ENCODE data around the gene PDZK1. TPM values are rescaled to one million over a fixed set of nuclear protein-coding genes. Genes with fewer than 3 reads are reported as not detected.

Gene PDZK1
- total RNA-seq, 1 donor from 2014 or later = 1.7 TPM

DNA sequence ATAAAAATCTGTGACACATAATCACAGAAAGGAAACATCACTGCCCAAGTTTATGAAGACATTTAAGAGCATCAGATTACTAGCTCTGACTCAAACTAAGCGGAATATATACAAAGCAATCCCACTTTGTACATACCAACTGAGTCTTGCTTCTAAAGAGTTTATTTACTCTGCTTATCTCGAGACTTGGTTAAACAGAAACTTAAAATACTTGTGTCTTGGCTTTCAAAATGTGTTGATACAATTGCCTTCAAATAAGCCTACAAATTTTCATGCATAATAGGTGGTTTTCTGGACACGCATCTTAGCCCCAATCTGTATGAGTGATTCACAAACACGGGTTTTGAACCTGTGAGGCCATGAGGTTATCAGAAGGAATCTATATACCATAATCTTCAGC, 33.1 kb upstream of the PDZK1 start:
- H3K36me3 Mint-ChIP-seq (ENCODE audit: unreplicated experiment) = no peaks in the 10 kb centered on the region
- H3K9me3 Mint-ChIP-seq (ENCODE audit: unreplicated experiment) = no peaks in the 10 kb centered on the region
- DNase-seq = no peak
- H3K27me3 Mint-ChIP-seq (ENCODE audit: unreplicated experiment) = no peaks in the 10 kb centered on the region
- no peak overlapping the region for H3K4me3 Mint-ChIP-seq (ENCODE audit: unreplicated experiment)
- TF ChIP-seq, protein P1, sequence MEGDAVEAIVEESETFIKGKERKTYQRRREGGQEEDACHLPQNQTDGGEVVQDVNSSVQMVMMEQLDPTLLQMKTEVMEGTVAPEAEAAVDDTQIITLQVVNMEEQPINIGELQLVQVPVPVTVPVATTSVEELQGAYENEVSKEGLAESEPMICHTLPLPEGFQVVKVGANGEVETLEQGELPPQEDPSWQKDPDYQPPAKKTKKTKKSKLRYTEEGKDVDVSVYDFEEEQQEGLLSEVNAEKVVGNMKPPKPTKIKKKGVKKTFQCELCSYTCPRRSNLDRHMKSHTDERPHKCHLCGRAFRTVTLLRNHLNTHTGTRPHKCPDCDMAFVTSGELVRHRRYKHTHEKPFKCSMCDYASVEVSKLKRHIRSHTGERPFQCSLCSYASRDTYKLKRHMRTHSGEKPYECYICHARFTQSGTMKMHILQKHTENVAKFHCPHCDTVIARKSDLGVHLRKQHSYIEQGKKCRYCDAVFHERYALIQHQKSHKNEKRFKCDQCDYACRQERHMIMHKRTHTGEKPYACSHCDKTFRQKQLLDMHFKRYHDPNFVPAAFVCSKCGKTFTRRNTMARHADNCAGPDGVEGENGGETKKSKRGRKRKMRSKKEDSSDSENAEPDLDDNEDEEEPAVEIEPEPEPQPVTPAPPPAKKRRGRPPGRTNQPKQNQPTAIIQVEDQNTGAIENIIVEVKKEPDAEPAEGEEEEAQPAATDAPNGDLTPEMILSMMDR (IDR thresholded peaks at IDR 0.05; ENCODE audit: partially characterized antibody, unreplicated experiment) = no peak
- no peak overlapping the region for H3K27ac Mint-ChIP-seq (ENCODE audit: unreplicated experiment)
- H3K4me1 Mint-ChIP-seq (ENCODE audit: low read depth, unreplicated experiment) = no peaks in the 10 kb centered on the region

DNA sequence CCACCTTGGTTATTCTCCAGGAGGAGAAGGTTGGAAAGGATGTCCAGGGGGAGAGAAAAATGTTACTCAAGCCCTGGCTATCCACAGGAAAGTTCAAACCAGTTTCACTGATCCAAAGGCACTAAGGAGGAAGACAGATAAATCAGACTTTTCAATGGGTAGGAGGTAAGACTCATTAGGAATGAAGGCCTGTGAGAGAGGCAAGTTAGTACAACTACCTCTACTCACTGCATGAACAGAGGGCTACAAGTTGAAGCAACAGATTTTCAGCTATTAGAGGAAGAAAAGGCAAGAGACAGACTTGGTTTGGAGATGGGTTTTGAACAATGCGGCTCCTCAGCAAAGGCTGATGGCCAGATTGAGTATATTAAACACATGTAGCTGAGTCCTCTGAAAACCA, 29.0 kb upstream of the PDZK1 start:
- no peaks in the 10 kb centered on the region for H3K4me1 Mint-ChIP-seq (ENCODE audit: low read depth, unreplicated experiment)
- H3K36me3 Mint-ChIP-seq (ENCODE audit: unreplicated experiment) = no peaks in the 10 kb centered on the region
- H3K9me3 Mint-ChIP-seq (ENCODE audit: unreplicated experiment) = no peaks in the 10 kb centered on the region
- H3K4me3 Mint-ChIP-seq (ENCODE audit: unreplicated experiment) = no peak overlapping the region
- TF ChIP-seq, protein P1 (IDR thresholded peaks at IDR 0.05; ENCODE audit: partially characterized antibody, unreplicated experiment) = no peak
- no peak overlapping the region for H3K27ac Mint-ChIP-seq (ENCODE audit: unreplicated experiment)
- no peak for DNase-seq
- H3K27me3 Mint-ChIP-seq (ENCODE audit: unreplicated experiment) = peaks cover 3% of the 10 kb centered on the region

DNA sequence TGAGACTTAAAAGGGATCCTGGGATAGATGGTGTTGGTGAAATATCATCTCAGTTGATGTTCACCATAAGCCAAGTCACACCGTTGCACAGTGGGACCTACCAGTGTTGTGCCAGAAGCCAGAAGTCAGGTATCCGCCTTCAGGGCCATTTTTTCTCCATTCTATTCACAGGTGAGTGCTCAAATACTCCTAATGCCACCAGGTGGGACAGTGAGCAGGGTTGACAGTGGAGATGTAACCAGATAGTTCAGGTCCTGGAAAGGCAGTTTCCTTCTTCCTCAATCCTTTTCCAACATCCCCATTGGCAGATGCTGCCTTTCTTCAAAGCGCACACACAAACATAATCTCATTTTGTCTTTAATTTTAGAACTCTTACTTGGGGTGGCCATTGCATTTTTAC, 23.7 kb upstream of the PDZK1 start:
- no peak overlapping the region for H3K27ac Mint-ChIP-seq (ENCODE audit: unreplicated experiment)
- H3K9me3 Mint-ChIP-seq (ENCODE audit: unreplicated experiment) = no peaks in the 10 kb centered on the region
- no peak for DNase-seq
- peaks cover 8% of the 10 kb centered on the region for H3K4me1 Mint-ChIP-seq (ENCODE audit: low read depth, unreplicated experiment)
- TF ChIP-seq, protein P1 (IDR thresholded peaks at IDR 0.05; ENCODE audit: partially characterized antibody, unreplicated experiment) = no peak
- H3K36me3 Mint-ChIP-seq (ENCODE audit: unreplicated experiment) = no peaks in the 10 kb centered on the region
- H3K27me3 Mint-ChIP-seq (ENCODE audit: unreplicated experiment) = peaks cover 3% of the 10 kb centered on the region
- no peak overlapping the region for H3K4me3 Mint-ChIP-seq (ENCODE audit: unreplicated experiment)

DNA sequence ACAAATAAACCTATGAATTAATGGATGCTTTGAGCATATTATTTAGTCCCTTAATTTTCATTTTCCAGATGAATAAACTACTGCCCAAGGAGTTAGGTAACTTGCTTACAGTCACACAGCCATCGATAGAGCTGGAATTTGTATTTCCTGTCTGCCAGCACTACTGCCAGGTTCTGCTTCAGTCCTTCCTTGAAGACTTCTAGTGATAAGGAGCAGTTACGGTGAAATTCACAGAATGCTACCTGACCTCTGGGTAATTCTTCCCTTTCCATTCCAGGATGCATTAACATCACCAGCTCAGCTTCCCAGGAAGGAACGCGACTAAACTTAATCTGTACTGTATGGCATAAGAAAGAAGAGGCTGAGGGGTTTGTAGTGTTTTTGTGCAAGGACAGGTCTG, 23.3 kb upstream of the PDZK1 start:
- H3K4me3 Mint-ChIP-seq (ENCODE audit: unreplicated experiment) = no peak overlapping the region
- peaks cover 3% of the 10 kb centered on the region for H3K27me3 Mint-ChIP-seq (ENCODE audit: unreplicated experiment)
- H3K27ac Mint-ChIP-seq (ENCODE audit: unreplicated experiment) = no peak overlapping the region
- no peak for DNase-seq
- H3K36me3 Mint-ChIP-seq (ENCODE audit: unreplicated experiment) = no peaks in the 10 kb centered on the region
- TF ChIP-seq, protein P1 (IDR thresholded peaks at IDR 0.05; ENCODE audit: partially characterized antibody, unreplicated experiment) = no peak
- no peaks in the 10 kb centered on the region for H3K9me3 Mint-ChIP-seq (ENCODE audit: unreplicated experiment)
- peaks cover 8% of the 10 kb centered on the region for H3K4me1 Mint-ChIP-seq (ENCODE audit: low read depth, unreplicated experiment)

DNA sequence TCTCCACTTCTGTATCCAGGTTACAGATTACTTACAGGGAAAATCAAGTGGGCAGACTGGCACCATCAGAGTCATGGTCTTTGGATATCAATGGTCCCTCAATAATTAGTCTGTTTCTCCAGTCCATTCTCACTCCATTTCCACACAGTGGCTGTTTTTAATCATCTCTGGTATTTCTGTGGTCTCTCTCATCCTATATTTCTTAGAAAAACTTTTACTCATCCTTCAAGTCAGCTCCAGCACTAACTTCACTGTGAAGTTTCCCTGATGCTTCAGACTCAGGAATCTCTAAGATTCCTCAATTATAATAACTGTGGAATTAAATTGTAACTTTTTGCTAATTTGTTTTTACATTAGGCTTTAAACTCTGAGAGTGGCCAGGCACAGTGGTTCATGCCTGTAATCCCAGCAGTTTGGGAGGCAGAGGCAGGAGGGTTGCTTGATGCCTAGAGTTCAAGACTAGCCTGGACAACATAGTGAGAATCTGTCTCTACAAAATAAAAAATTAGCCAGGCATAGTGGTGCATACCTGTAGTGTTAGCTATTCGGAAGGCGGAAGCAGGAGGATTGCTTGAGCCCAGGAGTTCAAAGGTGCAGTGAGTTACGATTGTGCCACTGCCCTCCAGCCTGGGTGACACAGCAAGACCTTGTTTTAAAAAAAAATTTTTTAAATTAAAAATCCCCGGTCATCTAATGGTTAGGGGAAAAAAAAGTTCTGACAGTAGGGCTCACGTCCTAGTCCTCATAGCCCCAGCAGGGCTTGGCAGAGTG, 22.7 kb upstream of the PDZK1 start:
- H3K4me3 Mint-ChIP-seq (ENCODE audit: unreplicated experiment) = no peak overlapping the region
- H3K27ac Mint-ChIP-seq (ENCODE audit: unreplicated experiment) = no peak overlapping the region
- no peaks in the 10 kb centered on the region for H3K36me3 Mint-ChIP-seq (ENCODE audit: unreplicated experiment)
- H3K9me3 Mint-ChIP-seq (ENCODE audit: unreplicated experiment) = no peaks in the 10 kb centered on the region
- peaks cover 8% of the 10 kb centered on the region for H3K4me1 Mint-ChIP-seq (ENCODE audit: low read depth, unreplicated experiment)
- H3K27me3 Mint-ChIP-seq (ENCODE audit: unreplicated experiment) = peaks cover 3% of the 10 kb centered on the region
- DNase-seq = no peak
- TF ChIP-seq, protein P1 (IDR thresholded peaks at IDR 0.05; ENCODE audit: partially characterized antibody, unreplicated experiment) = no peak
